H1 (cell line): ENCODE data around the gene RPLP2. TPM values are rescaled to one million over a fixed set of nuclear protein-coding genes. Genes with fewer than 3 reads are reported as not detected.

Experiments
- ATF2 ChIP-seq: IDR thresholded peaks from 2 replicates; pipeline ENCODE4 v1.6.1; 2012; ENCODE audit warnings: low read length, inconsistent platforms
- BRCA1 ChIP-seq: IDR thresholded peaks from 2 replicates; pipeline ENCODE4 v1.6.1; 2012; ENCODE audit warnings: low read depth, low read length, improper control_type of control experiment
- CBX5 ChIP-seq: fragments of 300-800, 300-1000 bp; sonication (generic); IDR thresholded peaks from 2 replicates; pipeline ENCODE4 v1.7.1; 2016; ENCODE audit warnings: antibody characterized with exemption, low read length, low read depth
- CHD7 ChIP-seq: fragments of 300-600 bp; sonication (generic); IDR thresholded peaks from 2 replicates; pipeline ENCODE4 v1.7.1; 2012; ENCODE audit warnings: low read length, moderate library complexity, mild to moderate bottlenecking, inconsistent platforms; ENCODE audit not compliant: insufficient replicate concordance
- RAD21 ChIP-seq, 2 experiments: IDR thresholded peaks in 1 of 2; conservative IDR thresholded peaks in 1 of 2; 2 replicates each; pipeline ENCODE4 v1.6.1; 2011; ENCODE audit warnings: low read depth in 2 of 2, low read length in 2 of 2, improper control_type of control experiment in 1 of 2, inconsistent platforms in 1 of 2, mild to moderate bottlenecking in 1 of 2, moderate library complexity in 1 of 2
- RNF2 ChIP-seq: fragments of 200-900, 300-1000 bp; sonication (generic); IDR thresholded peaks from 2 replicates; pipeline ENCODE4 v1.7.1; 2016; ENCODE audit warnings: borderline replicate concordance, low read depth, mild to moderate bottlenecking, antibody characterized with exemption, low read length; ENCODE audit not compliant: poor library complexity, severe bottlenecking; ENCODE audit errors: missing control alignments
- YY1 ChIP-seq: IDR thresholded peaks from 2 replicates; pipeline ENCODE4 v1.6.1; 2011; ENCODE audit warnings: low read depth, mild to moderate bottlenecking, low read length
- polyA plus RNA-seq, 7 experiments: library from polyadenylated mRNA; depleted of rRNA in 3 of 7; stranded (reverse) in 5 of 7; unstranded in 2 of 7; fragments of >200 nt in 5 of 7; fragments of 200-250 nt in 2 of 7; gene quantifications; 1 replicate in 5 of 7; 2 replicates in 1 of 7; 4 replicates in 1 of 7; pipeline versions ENCODE4 v1.2.1 to v1.2.3, GENCODE V29; 2011 to 2013; ENCODE audit warnings: missing spikeins in 2 of 7, mixed read lengths in 2 of 7
- total RNA-seq: library from RNA; stranded (reverse); fragmentation: NEBNext Ultra II Directional; extraction: Animal tissue kit (Norgen Biotek cat#: 25700); gene quantifications from 2 replicates; pipeline ENCODE4 v1.2.1, GENCODE V29; 2021

RPLP2 gene
- total and polyA plus RNA-seq, 2 of the 8 experiments (the other 6 are each of a cell fraction or from before 2014, with no cell fraction given), result 1,789 to 2,106 TPM

GRCh38 chr11:820655-821511 is 11.1 kb downstream of the RPLP2 start (continued):
- TF ChIP-seq ATF2 (no peak), BRCA1 (no peak), RNF2 (no peak), YY1 (no peak), CBX5 (no peak), RAD21 (IDR thresholded peaks at IDR 0.05 in 1 of 2, conservative IDR thresholded peaks at IDR 0.05 in 1 of 2; ENCODE audit: low read depth in 2 of 2, low read length in 2 of 2) (no peak), CHD7 (no peak)
